Femur (tissue), 1 donor: ENCODE results near the gene HS6ST2.
A peak's percentile ranks its signal among the peaks of the same experiment; 100 is the strongest.

Experiments
- DNase-seq: peaks from one replicate; pipeline ENCODE4 v3.0.0-alpha.2; 2017

HS6ST2 gene

GRCh38 chrX:132668178-132668577 lies 290.3 kb downstream of the HS6ST2 start:
- no peak for DNase-seq

GRCh38 chrX:132665676-132666075 lies 292.8 kb downstream of the HS6ST2 start:
- DNase-seq = no peak

- DNase-seq = no peak
Measured at GRCh38 chrX:132664273-132664672, 294.2 kb downstream of the HS6ST2 start.

GRCh38 chrX:132662844-132663243 lies 295.6 kb downstream of the HS6ST2 start:
- no peak for DNase-seq

- no peak for DNase-seq
Measured at GRCh38 chrX:132657876-132658275, 300.6 kb downstream of the HS6ST2 start.

- DNase-seq = no peak
Measured at GRCh38 chrX:132652871-132653270, 305.6 kb downstream of the HS6ST2 start.

GRCh38 chrX:132651421-132652086 lies 306.9 kb downstream of the HS6ST2 start:
- DNase-seq = no peak

- DNase-seq = no peak
Measured at GRCh38 chrX:132648895-132649294, 309.5 kb downstream of the HS6ST2 start.

- DNase-seq = no peak
Measured at GRCh38 chrX:132639446-132639845, 319.0 kb downstream of the HS6ST2 start.

- DNase-seq = no peak
Measured at GRCh38 chrX:132638313-132638712, 320.1 kb downstream of the HS6ST2 start.

GRCh38 chrX:132636080-132636479 lies 322.3 kb downstream of the HS6ST2 start:
- DNase-seq = no peak

GRCh38 chrX:132634521-132634920 lies 323.9 kb downstream of the HS6ST2 start:
- no peak for DNase-seq

GRCh38 chrX:132631579-132632232 lies 326.7 kb downstream of the HS6ST2 start:
- DNase-seq = no peak

GRCh38 chrX:132624466-132624865 lies 334.0 kb downstream of the HS6ST2 start:
- no peak for DNase-seq

- no peak for DNase-seq
Measured at GRCh38 chrX:132623942-132624341, 334.5 kb downstream of the HS6ST2 start.

- DNase-seq = no peak
Measured at GRCh38 chrX:132623300-132623699, 335.1 kb downstream of the HS6ST2 start.

GRCh38 chrX:132622130-132622529 lies 336.3 kb downstream of the HS6ST2 start:
- DNase-seq = no peak

GRCh38 chrX:132618810-132619209 lies 339.6 kb downstream of the HS6ST2 start:
- no peak for DNase-seq

GRCh38 chrX:132615391-132616131 lies 342.9 kb downstream of the HS6ST2 start:
- DNase-seq = no peak

- no peak for DNase-seq
Measured at GRCh38 chrX:132614297-132614696, 344.1 kb downstream of the HS6ST2 start.

GRCh38 chrX:132613801-132614200 lies 344.6 kb downstream of the HS6ST2 start:
- no peak for DNase-seq

GRCh38 chrX:132612821-132613564 lies 345.4 kb downstream of the HS6ST2 start:
- DNase-seq = peak; percentile 42

GRCh38 chrX:132610536-132610935 lies 347.9 kb downstream of the HS6ST2 start:
- DNase-seq = no peak
